Activated T-helper 1 cell treated with anti-CD3 and anti-CD28 coated beads, Interleukin-12 subunit alpha, Interleukin-12 subunit beta, Interleukin-2, Interleukin-4 antibody, amounts not matched to agents 30 ng/mL and 10 ng/mL and 1 ng/mL, durations not matched to agents 14 hours and 24 hours and 36 hours (primary cell): ENCODE measurements around the gene DPH3. TPM values are rescaled to one million over a fixed set of nuclear protein-coding genes. Genes with fewer than 3 reads are reported as not detected.

Source experiments
- DNase-seq: peaks from one replicate; pipeline ENCODE4 v3.0.0; 2021; ENCODE audit warnings: low spot score
- H3K27ac Mint-ChIP-seq: one replicate; pipeline ENCODE4 v1.8.0; 2021; ENCODE audit warnings: mild to moderate bottlenecking, mixed read lengths
- H3K27me3 Mint-ChIP-seq: one replicate; pipeline ENCODE4 v1.8.0; 2022; ENCODE audit warnings: mild to moderate bottlenecking, moderate library complexity, mixed read lengths; ENCODE audit not compliant: insufficient read depth
- H3K36me3 Mint-ChIP-seq: one replicate; pipeline ENCODE4 v1.8.0; 2021; ENCODE audit warnings: low read depth, mixed read lengths
- H3K4me1 Mint-ChIP-seq: one replicate; pipeline ENCODE4 v1.8.0; 2021; ENCODE audit warnings: low read depth, mixed read lengths
- H3K4me3 Mint-ChIP-seq: one replicate; pipeline ENCODE4 v1.8.0; 2021; ENCODE audit warnings: mild to moderate bottlenecking, moderate library complexity, mixed read lengths
- H3K9me3 Mint-ChIP-seq: one replicate; pipeline ENCODE4 v1.8.0; 2021; ENCODE audit warnings: mixed read lengths
- intact Hi-C: fragments of 100-400 bp; cut with micrococcal nuclease; formaldehyde crosslinking; loops from one replicate; pipeline ENCODE4 v1.15.1; 2024
- total RNA-seq: library from RNA; stranded (reverse); gene quantifications from 2 replicates; pipeline ENCODE4 v1.2.3, GENCODE V29; 2022

The DPH3 gene
- total RNA-seq, 1 donor from 2014 or later = 28.1 TPM

DNA sequence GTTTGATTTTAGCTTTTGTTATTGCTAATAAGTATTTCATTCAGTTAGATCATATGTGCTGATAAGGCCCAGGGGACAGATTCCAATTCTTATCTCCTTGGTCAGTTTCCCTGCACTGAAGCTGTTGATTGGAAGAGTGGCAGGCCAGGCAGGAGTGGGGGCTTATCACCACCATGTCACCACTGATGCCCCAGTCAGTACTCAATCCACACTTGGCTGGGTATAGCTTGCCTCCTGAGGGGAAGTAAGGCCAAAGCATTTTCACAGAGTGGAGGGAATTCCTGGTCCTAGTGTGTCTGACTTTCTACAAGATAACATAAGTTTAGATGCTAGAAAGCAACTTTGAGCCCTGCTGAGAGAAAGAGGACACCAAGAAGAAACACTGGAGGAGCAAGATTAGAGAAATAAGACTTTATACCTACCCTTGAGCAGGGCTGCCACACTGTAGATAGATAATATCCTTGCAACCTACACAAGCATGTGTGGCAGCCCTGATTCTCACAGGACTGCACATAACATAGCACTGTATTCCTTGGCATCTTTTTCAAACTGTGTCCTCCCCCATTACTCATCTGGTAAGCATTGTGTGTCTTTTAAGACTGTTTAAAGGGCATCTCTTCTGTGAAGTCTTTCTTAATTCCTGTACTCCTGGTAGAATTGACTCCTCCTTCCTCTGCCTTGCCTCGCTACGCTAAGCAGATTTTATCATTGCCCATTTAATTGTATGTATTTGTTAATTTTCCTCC lies 24.6 kb upstream of the DPH3 start:
- Mint-ChIP-seq H3K27ac (peak overlapping the region; percentile 80), H3K27me3 (no peaks in the 10 kb centered on the region), H3K36me3 (peaks cover 26% of the 10 kb centered on the region), H3K4me3 (peak overlapping the region; percentile 91), H3K9me3 (peaks cover 11% of the 10 kb centered on the region), H3K4me1 (peaks cover 82% of the 10 kb centered on the region)
- no peak for DNase-seq
- intact Hi-C loops = loop anchor here (5.0 to 10.0 kb wide), 4 partner anchors 178 to 943 kb away; no protein-coding TSS in a partner anchor

DNA sequence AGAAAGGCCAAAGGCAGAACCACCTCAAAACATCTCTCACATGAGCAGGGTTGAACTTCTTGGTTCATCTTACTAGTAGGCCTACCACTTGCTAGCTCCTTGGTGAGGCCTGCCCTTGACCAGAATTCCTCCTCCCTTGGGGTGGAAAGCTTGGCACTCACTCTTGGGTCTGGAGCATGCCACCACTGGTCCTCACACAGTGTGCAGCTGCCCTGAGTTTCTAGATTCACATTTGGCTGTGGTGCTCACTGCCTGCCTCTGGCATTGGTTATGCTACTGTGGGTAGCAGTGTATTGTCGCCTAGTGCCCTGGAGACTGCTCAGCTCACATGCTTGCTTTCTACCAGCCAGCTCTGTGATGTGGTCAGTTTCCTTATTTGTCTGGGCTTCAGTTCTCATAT lies 23.9 kb upstream of the DPH3 start:
- Mint-ChIP-seq H3K4me1 (peaks cover 82% of the 10 kb centered on the region), H3K27me3 (no peaks in the 10 kb centered on the region), H3K27ac (peak overlapping the region; percentile 80), H3K4me3 (peak overlapping the region; percentile 91), H3K9me3 (peaks cover 9% of the 10 kb centered on the region), H3K36me3 (peaks cover 25% of the 10 kb centered on the region)
- DNase-seq = no peak
- intact Hi-C loops = loop anchor here (5.0 to 10.0 kb wide), 4 partner anchors 179 to 944 kb away; no protein-coding TSS in a partner anchor

DNA sequence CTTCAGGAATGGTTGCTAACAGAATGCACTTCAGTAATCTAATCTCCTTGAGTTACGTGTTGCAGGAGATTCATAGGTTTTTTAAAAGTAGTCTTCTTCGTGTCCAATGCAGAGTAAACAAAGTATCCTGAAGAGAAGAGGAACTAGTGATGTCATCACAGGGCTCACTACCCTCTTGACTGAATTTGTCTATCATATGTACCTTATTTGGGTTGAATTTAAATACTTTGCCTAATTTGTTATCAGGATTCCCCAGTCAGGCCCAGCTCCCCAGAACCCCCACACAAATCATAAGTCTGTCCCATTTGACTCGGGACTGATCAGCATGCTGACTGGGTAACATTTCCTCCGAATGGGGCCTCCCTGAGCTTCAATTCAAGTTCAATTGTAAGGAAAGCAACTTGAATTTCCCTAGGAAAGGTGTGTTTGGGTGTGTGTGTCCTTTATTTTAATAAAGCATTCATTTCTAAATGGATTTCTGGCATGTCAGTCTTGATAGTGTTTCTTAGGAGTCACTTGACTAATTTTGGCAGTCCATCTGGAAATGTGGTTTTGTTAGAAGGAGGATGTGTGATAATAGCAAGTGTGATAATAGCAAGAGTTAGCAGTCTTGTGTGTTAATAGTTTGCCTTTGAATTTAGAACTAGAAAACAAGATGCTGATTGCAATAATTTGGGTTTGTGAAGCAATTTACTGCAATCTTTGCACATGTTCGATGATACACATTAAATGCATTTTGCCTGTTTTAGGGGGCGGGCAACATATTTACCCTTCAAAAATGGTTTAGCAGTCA lies 22.2 kb upstream of the DPH3 start:
- intact Hi-C loops = loop anchor here (1.0 to 10.0 kb wide), 9 partner anchors 14 to 945 kb away; partner anchors contain the start of gene OXNAD1
- no peak for DNase-seq

DNA sequence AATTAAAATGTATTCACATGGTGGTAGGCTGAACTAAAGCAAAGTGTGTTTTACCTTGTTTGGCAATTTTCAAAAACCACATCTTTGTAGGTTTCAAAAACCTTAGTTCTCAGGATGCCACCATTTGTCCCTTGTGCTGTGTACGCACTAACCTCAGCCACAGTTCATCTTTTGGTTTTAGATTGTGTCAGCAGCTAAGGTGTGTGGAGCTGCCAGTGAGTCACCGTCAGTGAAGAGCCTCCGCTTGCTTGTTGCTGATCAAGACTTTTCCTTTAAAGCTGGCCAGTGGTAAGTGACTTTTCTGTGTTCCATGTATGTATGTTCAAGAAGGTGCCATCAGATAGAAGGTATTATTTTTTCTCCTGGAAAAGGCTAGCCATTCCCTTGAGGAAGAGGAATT lies 21.4 kb upstream of the DPH3 start:
- Mint-ChIP-seq H3K36me3 (peaks cover 29% of the 10 kb centered on the region), H3K4me3 (peak overlapping the region; percentile 91), H3K27me3 (no peaks in the 10 kb centered on the region), H3K4me1 (peaks cover 65% of the 10 kb centered on the region), H3K27ac (peak overlapping the region; percentile 93), H3K9me3 (no peaks in the 10 kb centered on the region)
- intact Hi-C loops = loop anchor here (1.0 to 10.0 kb wide), 9 partner anchors 15 to 946 kb away; partner anchors contain the start of gene OXNAD1
- peak; percentile 72 for DNase-seq

More for the DNA sequence above, 22.2 kb upstream of the DPH3 start:
- Mint-ChIP-seq H3K27ac (peak overlapping the region; percentile 93), H3K4me1 (peaks cover 72% of the 10 kb centered on the region), H3K27me3 (no peaks in the 10 kb centered on the region), H3K4me3 (peak overlapping the region; percentile 91), H3K36me3 (peaks cover 27% of the 10 kb centered on the region), H3K9me3 (no peaks in the 10 kb centered on the region)

DNA sequence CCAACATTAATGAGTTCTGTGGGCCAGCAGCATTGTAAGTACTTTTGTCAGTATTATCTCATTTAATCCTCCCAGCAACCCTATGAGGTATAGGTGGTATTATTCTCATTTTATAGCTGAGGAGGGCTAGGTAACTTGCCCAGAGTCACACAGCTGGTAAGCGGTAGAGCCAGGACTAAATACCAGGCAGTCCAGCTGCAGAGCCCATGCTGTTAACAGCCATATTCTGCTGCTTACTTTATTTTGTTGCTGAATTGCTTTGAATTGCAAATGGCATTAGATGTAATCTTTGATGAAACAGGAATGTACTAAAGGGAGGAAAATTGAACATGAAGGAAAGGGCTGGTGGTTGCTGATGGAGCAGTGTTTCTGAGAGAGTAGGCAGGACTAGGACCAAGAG lies 19.9 kb upstream of the DPH3 start:
- intact Hi-C loops = loop anchor here (5.0 to 10.0 kb wide), 4 partner anchors 183 to 948 kb away; no protein-coding TSS in a partner anchor
- peaks cover 50% of the 10 kb centered on the region for H3K4me1 Mint-ChIP-seq
- peak overlapping the region; percentile 43 for H3K27ac Mint-ChIP-seq
- H3K36me3 Mint-ChIP-seq = peaks cover 29% of the 10 kb centered on the region
- no peak for DNase-seq
- H3K9me3 Mint-ChIP-seq = no peaks in the 10 kb centered on the region
- peak overlapping the region; percentile 3 for H3K4me3 Mint-ChIP-seq
- no peaks in the 10 kb centered on the region for H3K27me3 Mint-ChIP-seq

DNA sequence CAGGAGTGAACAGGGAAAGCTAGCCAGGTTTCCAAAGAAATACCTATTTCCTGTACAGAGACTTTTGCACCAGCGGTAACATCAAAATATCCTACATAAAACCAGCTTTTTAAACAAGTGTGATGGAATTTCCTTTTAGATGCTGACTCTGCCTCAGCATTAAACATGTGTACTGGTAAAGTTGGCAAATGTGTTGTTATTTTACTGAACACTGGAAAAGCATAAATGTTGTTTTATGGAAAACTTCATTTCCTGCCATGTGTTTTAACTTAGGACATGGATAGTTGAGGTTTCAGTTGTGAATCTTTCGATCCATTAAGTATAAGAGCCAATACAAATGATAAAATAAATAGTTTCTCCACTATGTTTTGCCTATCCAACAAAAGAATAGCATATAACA lies 15.9 kb upstream of the DPH3 start:
- Mint-ChIP-seq H3K36me3 (peaks cover 30% of the 10 kb centered on the region), H3K27me3 (no peaks in the 10 kb centered on the region), H3K9me3 (no peaks in the 10 kb centered on the region), H3K4me1 (peaks cover 14% of the 10 kb centered on the region), H3K27ac (no peak overlapping the region), H3K4me3 (no peak overlapping the region)
- intact Hi-C loops = loop anchor here (10.0 kb wide), 1 partner anchor 874 kb away; no protein-coding TSS in a partner anchor
- no peak for DNase-seq

DNA sequence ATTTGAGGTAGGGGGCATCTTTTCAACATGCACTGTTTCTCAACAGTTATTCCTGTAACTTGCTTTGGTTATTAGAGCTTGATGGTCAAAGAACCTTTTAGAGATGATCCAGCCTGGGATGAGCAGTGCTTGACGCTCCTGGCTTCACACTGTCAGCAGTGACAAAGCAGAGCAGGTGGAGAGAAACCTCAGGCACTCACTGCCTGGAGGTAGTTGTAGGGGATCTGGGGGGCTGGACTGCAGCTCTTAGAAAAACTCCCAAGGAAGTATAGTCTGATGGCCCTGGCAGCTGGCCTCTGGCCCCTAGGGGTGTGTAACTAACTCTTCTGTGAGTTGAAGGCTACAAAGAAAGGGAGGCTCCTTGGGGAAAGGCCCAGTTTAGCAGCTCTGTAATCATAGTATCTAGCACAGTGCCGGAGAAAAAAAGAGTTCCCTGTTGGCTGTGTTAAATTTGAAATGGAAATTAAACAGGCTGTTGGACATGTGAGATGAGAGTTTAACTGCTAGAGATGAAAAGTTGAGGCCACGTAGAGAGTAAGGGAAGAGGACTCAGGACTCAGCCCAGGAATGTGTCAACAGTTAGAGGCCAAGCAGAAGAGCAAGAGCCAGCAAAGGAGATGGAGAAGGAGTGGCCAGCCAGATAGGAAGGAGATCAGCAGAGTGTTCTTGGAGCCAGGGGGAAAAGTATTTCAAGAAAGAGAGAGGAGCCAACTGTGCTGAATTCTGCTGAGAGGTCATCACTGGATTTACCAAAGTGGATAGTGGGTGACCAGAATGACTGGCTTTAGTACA lies 14.5 kb upstream of the DPH3 start:
- no peaks in the 10 kb centered on the region for H3K27me3 Mint-ChIP-seq
- H3K27ac Mint-ChIP-seq = no peak overlapping the region
- H3K9me3 Mint-ChIP-seq = no peaks in the 10 kb centered on the region
- no peak overlapping the region for H3K4me3 Mint-ChIP-seq
- peaks cover 25% of the 10 kb centered on the region for H3K36me3 Mint-ChIP-seq
- H3K4me1 Mint-ChIP-seq = no peaks in the 10 kb centered on the region
- DNase-seq = no peak
- intact Hi-C loops = no loop called here

DNA sequence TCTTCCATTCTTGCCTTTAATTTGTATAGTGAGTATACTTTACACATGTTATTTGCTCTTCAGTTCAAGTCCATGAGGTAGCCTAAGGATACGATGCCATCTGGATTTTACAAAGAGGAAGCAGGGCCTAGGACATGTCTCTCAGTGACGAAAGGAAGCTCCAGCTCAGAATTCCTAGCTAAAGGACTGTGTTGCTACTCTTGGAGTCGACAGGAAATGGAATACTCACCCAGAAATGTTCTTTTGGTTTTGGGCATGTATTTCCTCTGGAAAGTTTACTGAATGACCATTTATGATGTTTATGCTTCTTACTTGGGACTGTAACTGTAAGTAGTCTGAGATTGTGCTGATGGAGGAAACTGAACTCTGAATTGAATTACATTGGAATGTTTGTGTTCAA lies 12.7 kb upstream of the DPH3 start:
- intact Hi-C loops = no loop called here
- Mint-ChIP-seq H3K4me1 (no peaks in the 10 kb centered on the region), H3K27me3 (no peaks in the 10 kb centered on the region), H3K27ac (no peak overlapping the region), H3K9me3 (no peaks in the 10 kb centered on the region), H3K4me3 (no peak overlapping the region), H3K36me3 (peaks cover 16% of the 10 kb centered on the region)
- no peak for DNase-seq

DNA sequence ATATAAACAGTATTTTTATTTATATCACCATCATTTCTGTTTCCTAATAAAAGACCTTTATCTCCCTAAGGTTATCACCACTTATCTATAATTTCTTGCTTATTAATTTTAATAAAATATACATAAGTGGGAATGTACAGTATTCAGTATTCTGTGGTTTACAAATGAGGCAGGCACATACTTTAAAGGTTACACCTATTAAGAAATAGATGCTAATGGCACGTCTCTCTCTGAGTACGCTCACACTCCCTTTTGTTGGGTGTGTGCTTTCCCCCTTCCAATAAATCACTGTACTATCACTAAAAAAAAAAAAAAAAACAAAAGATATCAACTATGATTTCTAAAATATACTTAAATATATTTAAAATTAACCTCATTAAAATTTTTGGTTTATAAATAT lies 9.1 kb upstream of the DPH3 start:
- intact Hi-C loops = no loop called here
- no peaks in the 10 kb centered on the region for H3K9me3 Mint-ChIP-seq
- peaks cover 1% of the 10 kb centered on the region for H3K4me1 Mint-ChIP-seq
- H3K27me3 Mint-ChIP-seq = no peaks in the 10 kb centered on the region
- no peak overlapping the region for H3K27ac Mint-ChIP-seq
- DNase-seq = no peak
- H3K4me3 Mint-ChIP-seq = no peak overlapping the region
- H3K36me3 Mint-ChIP-seq = peaks cover 24% of the 10 kb centered on the region

DNA sequence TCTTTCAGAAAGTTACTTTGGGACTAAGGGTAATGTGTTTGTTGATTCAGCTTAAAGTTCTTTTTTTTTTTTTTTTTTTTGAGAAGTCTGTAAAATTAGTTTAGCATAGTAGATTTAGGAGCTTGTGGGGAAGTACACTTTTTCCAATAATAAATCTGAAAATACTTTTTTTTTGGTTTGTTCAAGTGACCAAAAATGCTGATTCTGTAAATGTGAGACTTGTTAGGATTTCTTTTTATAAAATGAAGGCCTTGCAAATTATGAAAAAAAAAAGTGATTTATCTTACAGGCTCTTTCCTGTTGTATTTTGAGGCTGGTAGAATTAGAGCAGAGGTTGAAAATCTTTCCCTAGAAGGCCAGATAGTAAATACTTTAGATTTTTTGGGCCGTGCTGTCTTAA lies 7.8 kb upstream of the DPH3 start:
- no peaks in the 10 kb centered on the region for H3K27me3 Mint-ChIP-seq
- no peak for DNase-seq
- H3K4me3 Mint-ChIP-seq = no peak overlapping the region
- peaks cover 22% of the 10 kb centered on the region for H3K36me3 Mint-ChIP-seq
- peaks cover 9% of the 10 kb centered on the region for H3K4me1 Mint-ChIP-seq
- no peaks in the 10 kb centered on the region for H3K9me3 Mint-ChIP-seq
- intact Hi-C loops = no loop called here
- no peak overlapping the region for H3K27ac Mint-ChIP-seq

DNA sequence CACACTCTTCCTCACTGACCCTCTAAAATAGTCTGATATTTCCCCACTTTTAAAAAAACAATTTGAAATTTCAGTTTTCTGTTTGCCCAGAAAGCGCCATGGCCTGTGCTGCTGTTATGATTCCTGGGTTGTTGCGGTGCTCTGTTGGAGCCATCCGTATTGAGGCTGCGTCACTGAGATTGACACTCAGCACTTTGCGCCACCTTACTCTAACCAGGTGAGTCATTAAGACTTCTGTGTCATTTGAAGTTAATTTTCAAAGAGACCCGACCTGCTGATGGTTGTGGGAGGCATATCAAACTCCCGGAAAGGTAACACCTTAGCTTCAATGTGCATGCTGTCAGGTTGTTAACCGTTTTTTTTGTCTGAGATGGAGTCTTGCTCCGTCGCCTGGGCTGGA lies 6.1 kb upstream of the DPH3 start:
- DNase-seq = no peak
- Mint-ChIP-seq H3K4me1 (peaks cover 25% of the 10 kb centered on the region), H3K4me3 (no peak overlapping the region), H3K27me3 (no peaks in the 10 kb centered on the region), H3K27ac (no peak overlapping the region), H3K36me3 (peaks cover 18% of the 10 kb centered on the region), H3K9me3 (no peaks in the 10 kb centered on the region)
- intact Hi-C loops = no loop called here

DNA sequence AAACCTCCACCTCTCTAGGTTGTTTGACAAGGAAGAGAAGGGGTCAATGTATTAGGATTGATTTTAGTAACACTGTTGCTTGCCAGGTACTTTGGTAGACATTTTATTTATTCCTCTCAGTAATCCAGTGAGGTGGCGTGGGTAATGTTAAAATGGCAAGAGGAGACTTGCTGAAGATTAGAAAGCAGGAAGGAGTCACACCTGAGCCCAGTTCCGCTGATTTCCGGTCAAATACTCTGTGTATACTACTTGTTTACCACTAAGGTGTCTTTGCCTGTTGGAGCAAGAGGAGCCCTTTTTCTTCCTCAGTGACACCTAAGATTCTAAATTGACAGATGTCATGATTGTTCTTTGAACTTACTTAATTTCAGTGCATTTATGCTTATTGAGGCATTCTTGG lies 2.0 kb upstream of the DPH3 start:
- Mint-ChIP-seq H3K9me3 (no peaks in the 10 kb centered on the region), H3K4me1 (peaks cover 35% of the 10 kb centered on the region), H3K27ac (peak overlapping the region; percentile 62), H3K27me3 (no peaks in the 10 kb centered on the region), H3K4me3 (peak overlapping the region; percentile 23), H3K36me3 (peaks cover 15% of the 10 kb centered on the region)
- intact Hi-C loops = loop anchor here (5.0 to 10.0 kb wide), 8 partner anchors 111 to 1478 kb away; partner anchors contain the start of genes ANKRD28, BTD, HACL1 and NR2C2
- DNase-seq = no peak
